ENCODE data around the gene SLC24A1.

The SLC24A1 gene

GRCh38 chr15:65690173-65690572 is 68.4 kb downstream of the SLC24A1 start:
- in situ Hi-C loops (cut with HindIII; ENCODE audit: low pct_ligation_motif_present, low sequenced_read_pairs) = no loop called here
- Histone ChIP-seq H3K27me3 (replicated peaks) (no peaks in the 10 kb centered on the region), H3K4me3 (ENCODE audit: low read depth, low read length) (no peak overlapping the region), H3K27ac (no peak overlapping the region), H3K36me3 (replicated peaks) (peaks cover 15% of the 10 kb centered on the region)
- TF ChIP-seq, protein P1, sequence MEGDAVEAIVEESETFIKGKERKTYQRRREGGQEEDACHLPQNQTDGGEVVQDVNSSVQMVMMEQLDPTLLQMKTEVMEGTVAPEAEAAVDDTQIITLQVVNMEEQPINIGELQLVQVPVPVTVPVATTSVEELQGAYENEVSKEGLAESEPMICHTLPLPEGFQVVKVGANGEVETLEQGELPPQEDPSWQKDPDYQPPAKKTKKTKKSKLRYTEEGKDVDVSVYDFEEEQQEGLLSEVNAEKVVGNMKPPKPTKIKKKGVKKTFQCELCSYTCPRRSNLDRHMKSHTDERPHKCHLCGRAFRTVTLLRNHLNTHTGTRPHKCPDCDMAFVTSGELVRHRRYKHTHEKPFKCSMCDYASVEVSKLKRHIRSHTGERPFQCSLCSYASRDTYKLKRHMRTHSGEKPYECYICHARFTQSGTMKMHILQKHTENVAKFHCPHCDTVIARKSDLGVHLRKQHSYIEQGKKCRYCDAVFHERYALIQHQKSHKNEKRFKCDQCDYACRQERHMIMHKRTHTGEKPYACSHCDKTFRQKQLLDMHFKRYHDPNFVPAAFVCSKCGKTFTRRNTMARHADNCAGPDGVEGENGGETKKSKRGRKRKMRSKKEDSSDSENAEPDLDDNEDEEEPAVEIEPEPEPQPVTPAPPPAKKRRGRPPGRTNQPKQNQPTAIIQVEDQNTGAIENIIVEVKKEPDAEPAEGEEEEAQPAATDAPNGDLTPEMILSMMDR (IDR thresholded peaks at IDR 0.05; ENCODE audit: low read depth, low read length, missing control alignments) = no peak
- no peak for DNase-seq

- TF ChIP-seq, protein P1 (IDR thresholded peaks at IDR 0.05; ENCODE audit: low read depth, low read length, missing control alignments) = no peak
- peaks cover 15% of the 10 kb centered on the region for H3K36me3 ChIP-seq (replicated peaks)
- no peaks in the 10 kb centered on the region for H3K27me3 ChIP-seq (replicated peaks)
- H3K4me3 ChIP-seq (ENCODE audit: low read depth, low read length) = no peak overlapping the region
- DNase-seq = no peak
- in situ Hi-C loops (cut with HindIII; ENCODE audit: low pct_ligation_motif_present, low sequenced_read_pairs) = no loop called here
- no peak overlapping the region for H3K27ac ChIP-seq
Measured at GRCh38 chr15:65690778-65691177, 69.0 kb downstream of the SLC24A1 start.

DNA sequence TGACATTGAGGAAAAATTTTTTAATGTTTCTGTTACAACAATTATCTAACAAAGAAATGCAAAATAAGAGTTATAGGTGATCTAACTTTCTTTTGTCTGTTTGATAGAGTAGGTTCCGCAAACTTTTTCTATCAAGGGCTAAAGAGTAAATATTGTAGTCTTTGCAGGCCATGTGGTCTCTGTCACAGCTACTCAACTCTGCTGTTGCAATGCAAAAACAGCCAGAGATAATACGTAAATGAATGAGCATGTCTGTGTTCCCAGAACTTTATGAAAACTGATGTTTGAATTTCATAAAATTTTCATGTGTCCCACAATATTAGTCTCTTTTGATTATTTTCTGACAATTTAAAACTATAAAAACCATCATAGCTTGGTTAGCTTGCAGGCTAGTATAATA is 73.3 kb downstream of the SLC24A1 start:
- Histone ChIP-seq H3K27me3 (replicated peaks) (no peaks in the 10 kb centered on the region), H3K4me3 (ENCODE audit: low read depth, low read length) (no peak overlapping the region), H3K27ac (no peak overlapping the region), H3K36me3 (replicated peaks) (peaks cover 12% of the 10 kb centered on the region)
- in situ Hi-C loops (cut with HindIII; ENCODE audit: low pct_ligation_motif_present, low sequenced_read_pairs) = no loop called here
- TF ChIP-seq, protein P1 (IDR thresholded peaks at IDR 0.05; ENCODE audit: low read depth, low read length, missing control alignments) = no peak
- no peak for DNase-seq

All from brain microvascular endothelial cell (primary cell).